Activated CD4-positive, alpha-beta T cell treated with anti-CD3 and anti-CD28 coated beads, Interleukin-2, amount 50 U/mL, for 4 hours (primary cell): ENCODE measurements around the gene IL31.

Experiments used
- DNase-seq, 2 experiments: peaks; one replicate each; pipeline ENCODE4 v3.0.0-alpha.2; 2020

The IL31 gene

GRCh38 chr12:122152754-122153153 is 21.3 kb downstream of the IL31 start:
- DNase-seq: no peak

DNA sequence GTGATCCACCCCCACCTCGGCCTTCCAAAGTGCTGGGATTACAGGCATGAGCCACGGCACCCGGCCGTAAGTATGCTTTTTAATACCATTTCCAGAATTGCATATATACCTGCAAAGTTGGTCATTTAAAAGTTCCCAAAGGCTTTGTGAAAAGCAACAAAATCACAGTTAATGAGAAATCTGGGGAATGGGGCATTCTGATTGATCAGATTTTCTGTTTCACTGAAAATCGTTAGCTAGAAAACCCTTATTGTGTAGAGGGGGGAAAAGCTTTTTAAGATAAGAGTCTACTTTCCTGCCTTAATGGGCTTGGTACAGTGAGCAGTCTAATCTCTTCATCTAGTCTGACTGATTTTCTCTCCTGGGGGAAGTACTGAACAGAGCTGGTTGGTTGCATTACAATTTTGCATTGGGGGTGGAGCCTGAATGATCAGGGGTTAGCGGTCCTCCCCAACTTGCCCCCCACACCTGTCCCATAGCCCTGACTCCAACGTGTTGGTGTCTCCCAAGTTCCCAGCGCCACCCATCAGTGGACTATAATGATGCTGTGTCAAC is 23.8 kb downstream of the IL31 start:
- DNase-seq: no peak

DNA sequence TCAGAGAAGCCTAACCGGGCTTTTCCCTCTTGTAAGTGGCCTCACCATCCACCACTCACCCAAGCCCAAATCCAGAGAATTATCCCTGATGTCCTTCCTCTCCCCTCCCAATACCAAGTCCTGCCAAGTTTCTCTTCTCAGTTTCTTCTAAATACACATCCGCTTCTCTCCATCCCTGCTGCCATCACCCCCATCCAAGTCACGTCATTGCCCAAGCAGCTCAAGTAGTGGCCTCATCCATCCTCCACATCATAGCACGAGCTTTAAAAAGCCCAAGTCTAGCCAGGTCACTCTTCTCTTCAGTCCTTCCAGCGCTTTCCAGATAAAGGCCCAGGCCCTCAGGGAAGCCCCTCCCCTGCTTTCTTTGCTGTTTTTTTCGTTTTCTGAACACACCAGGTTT is 25.4 kb downstream of the IL31 start:
- DNase-seq: no peak

DNA sequence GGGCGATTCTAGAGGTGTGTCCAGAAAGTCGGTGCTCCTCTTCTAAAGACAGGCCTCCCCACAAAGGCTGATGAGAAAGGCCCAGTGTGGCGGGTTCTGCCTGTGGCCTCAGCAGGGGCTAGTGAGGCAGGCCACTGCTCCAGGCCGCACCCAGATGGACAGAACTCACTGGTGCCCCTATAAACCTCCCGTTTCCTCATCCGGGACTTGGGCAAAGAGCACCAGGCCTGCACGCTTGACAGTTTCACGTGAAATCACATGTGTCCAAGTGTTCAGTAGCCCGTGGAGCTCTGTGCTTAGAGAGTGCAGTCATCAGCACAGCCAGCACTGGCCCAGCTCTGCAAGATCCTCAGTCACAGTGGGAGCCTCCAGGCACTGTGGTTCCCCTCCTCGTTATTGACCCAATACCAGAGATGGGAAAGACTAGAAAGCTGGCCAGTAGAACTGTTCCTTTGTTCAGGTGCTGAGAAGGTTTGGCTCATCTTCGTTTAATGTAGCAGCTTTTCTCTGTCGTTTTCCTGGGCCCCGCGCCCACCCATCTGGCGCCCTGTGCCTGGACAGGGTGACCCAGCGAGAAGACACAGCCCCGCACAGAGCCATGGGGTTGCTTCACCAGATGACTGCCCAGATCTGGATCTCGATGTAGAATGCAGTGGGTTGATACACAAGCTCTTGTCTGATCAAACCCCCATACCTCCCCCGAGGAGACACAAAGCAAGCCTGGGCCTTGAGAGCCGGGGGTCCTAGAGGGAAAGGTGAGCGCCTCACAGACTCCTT is 26.3 kb downstream of the IL31 start:
- DNase-seq: no peak

- DNase-seq: no peak
Measured at GRCh38 chr12:122145505-122146330, 28.3 kb downstream of the IL31 start.

DNA sequence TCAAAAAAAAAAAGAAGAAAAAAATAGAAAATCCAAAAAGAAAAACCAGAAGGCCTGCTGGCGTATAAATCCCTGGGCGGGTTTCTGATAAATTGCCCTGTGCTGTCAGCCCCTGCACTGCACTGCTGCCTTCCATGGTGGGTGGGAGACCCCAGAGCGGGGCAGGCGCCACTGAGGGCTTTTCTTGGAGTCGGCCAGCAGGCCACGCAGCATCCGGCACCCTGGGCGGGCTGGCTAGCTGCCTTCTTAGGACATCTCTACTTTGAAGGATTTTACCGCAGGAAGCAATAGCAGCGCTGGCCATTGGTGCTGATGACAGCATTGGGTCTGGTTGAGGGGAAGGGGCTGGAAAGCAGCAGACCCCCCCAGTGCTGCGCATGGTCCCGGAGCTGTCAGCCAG is 29.1 kb downstream of the IL31 start:
- DNase-seq: no peak

DNA sequence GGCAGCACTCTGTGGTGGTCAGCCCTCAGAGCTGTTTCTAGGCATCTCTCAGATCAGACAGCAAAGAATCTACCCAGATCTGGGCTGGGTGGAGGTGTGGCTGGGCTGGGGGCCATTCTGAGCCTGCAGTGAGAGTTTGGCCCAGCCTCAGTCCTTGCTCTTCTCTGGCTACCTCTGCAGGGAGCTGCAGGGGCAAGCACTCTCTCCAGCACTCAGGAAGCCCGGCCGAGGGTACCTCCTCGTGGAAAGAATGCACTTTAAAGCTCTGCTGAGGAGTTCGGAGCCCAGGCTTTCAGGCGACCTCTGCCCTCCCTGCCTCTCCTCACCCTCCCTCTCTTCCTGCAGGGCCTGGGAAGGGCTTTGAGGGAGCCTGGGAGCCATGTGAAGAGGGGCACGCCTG is 31.2 kb downstream of the IL31 start:
- DNase-seq: no peak

DNA sequence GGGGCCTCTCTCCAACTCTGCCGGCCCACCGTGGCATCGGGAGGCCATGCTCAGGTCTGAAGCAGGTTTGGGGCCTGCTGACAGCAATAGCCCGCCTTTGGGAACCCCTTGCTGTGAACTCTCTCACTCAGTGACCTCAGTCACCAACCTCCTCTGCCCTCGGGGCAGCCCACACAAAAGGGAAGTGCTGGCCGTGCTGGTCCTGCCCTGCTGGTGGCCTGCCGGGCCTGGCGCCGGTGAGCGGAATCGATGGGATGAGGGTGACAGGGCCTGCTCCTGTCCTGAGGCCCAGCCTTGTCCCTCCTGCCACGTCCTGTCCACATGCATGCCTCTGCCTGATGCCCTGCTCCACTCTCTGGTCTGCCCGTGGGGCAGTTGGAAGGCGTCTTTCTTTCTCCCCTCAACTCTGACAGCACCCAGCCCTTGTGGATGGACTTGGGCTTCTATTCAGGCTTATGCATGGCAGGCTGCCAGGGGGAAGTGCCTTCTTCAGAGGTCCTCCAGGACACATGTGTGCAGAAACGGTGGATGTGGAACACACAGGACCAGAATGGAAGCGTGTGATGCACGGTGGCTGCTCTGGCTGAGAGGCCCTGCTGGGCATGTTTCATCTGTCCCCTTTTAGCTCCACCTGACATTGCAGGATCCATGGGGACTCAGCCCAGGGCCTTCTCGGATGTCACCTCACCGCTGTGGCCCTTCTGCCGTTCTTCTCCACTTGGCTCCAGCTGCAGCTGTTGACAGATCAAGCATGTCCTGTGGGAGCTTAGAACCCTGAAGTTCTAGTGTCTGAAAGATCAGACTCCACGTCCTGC is 31.9 kb downstream of the IL31 start:
- DNase-seq: no peak

GRCh38 chr12:122140467-122141257 is 33.4 kb downstream of the IL31 start:
- DNase-seq: no peak

DNA sequence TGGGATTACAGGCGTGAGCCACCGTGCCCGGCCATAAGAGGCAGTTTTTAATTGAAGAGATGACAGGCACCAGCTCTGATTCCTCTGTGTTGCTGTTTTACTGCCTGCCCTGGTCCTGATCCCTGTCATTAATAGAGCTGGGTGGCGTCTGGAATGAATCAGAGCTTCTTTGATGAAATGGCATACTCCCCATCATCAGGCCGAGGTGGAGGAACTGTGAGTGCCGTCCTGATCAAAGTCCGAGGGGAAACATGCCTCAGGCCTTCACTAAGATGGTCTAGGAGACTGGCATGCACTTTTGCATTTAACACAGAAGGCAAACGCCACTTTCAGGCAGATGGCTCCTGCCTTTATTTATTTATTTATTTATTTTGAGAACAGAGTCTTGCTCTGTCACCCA is 34.1 kb downstream of the IL31 start:
- DNase-seq: no peak

DNA sequence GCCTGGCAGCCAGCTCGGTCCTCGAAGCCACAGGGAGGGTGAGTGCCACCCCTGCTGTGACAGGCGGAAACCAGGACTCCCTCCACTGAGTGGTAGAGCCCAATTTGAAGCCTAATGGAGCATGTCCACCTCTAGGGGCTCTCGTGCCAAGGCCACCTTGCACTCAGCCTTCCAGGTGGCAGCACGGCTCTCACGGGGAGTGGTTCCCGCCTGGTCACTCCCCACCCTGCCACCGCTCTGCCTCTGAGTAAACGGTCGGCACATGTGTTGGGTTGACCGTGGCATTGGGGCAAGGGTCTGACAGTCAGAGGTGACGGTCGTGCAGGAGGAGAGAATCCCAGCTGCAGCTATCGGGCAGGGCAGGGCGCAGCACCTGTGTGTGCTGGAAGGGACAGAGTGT is 34.8 kb downstream of the IL31 start:
- DNase-seq: no peak

DNA sequence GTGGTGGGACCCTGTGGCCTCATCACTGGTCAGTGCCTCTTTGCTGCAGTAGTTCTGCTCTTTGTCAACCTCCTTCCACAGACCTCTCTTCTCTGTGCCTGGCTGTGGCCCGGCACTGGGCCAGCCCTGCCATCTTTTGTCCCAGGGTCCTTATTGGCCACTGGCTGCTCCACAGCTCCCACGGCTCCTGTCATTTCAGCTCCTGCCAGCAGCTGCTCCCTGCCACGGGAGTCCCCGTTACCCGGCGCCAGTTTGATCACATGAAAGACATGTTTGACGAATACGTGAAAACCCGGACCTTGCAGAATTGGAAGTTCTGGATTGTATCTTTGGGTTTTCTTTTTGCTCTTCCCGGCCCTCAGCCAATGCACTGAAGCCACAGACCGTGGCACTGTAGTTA is 35.4 kb downstream of the IL31 start:
- no peak for DNase-seq

DNA sequence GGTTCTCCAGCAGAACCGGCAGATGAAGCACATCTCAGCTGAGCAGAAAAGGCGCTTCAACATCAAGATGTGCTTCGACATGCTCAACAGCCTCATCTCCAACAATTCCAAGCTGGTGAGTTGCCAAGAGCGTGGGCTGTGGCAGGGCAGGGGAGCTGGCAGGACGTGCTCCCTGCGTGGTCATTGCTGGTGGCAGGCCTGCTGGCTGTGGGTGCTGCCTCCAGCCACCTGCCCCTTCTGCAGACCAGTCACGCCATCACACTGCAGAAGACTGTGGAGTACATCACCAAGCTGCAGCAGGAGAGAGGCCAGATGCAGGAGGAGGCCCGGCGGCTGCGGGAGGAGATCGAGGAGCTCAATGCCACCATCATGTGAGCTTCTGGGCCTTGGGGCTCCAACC is 35.8 kb downstream of the IL31 start:
- DNase-seq: no peak

DNA sequence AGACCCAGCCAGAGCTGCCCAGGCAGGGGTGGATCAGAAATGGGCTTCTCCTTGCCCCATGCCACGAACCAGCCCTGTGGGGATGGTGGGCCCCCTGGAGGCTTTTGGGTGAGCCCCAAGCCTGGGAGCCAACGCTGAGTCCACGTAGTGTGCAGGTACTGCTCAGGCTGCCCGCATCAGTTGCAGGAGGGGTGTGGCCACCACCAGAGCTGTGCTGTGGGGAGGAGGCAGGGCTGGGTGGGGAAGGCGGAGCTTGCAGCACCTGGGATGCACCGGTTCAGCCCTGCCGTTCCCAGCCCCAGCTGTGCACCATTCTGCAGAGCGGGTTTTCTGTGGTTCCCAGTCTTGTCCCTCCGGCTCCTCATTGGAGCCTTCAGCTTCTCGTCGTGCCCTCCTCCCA is 36.3 kb downstream of the IL31 start:
- DNase-seq: no peak

GRCh38 chr12:122137229-122137628 is 36.8 kb downstream of the IL31 start:
- DNase-seq: no peak

GRCh38 chr12:122135437-122136031 is 38.5 kb downstream of the IL31 start:
- no peak for DNase-seq

- DNase-seq: no peak
Measured at GRCh38 chr12:122133192-122133950, 40.6 kb downstream of the IL31 start.

DNA sequence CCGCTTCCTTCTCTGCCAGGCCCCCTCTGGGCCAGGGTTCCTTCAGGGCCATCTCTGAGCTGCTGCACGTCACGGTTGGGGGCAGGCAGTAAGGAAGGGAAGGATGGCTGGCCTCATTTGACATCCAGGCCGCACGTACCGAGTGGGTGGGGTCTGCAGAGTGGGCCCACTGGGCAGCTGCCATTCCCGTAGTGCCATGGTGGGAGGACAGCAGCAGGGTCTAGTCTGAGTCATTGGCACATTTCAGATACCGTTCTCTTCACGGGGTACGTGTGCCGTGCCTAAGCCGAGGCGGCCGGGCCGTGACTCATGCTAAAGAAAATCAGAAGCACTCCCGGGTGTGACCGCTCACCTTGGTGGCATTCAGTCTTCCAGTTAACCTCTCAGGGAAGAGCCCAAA is 43.9 kb downstream of the IL31 start:
- DNase-seq: no peak

GRCh38 chr12:122129131-122129530 is 44.9 kb downstream of the IL31 start:
- no peak for DNase-seq

DNA sequence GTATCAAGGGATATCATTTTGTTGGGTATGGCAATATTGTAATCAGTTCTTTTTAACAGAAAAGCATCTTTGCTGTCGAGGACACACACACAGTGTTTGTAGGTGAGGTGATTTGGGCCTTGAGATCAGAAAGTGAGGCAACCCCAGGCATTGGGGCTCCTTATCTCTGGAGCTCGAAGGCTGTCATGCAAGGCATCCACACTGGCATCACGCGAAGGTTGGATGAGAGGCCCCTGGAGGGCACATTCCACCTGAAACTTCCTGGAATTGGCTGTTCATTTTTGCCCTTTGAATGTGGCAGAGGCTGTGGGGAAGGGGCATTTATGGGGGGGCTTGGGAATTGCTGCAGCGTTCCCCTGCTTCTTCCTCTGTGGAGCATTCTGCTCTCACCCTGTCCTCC is 45.5 kb downstream of the IL31 start:
- no peak for DNase-seq

GRCh38 chr12:122127839-122128238 is 46.2 kb downstream of the IL31 start:
- DNase-seq: no peak
